Measurements from ENCODE around the gene DPP9.

DNA sequence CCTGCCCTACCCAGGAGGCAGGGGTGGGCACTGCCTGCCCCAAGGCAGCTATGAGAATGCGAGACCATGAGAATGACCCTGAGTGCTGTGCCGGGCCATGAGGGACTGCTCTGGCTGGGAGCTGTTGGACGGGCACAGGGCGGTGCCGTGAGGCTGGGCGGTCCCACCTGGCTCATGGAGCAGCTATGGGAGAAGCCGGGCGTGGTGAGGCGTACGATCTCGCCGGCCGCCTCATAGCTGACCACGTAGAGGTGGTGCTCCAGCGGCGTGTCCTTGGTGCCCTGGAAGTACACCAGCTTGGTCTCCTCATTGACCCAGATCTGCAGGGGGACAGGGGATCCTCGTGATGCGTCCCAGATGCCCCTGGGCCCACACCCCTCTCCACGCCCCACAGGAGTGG lies 34.2 kb downstream of the DPP9 start:
- TF ChIP-seq CEBPB (IDR thresholded peaks at IDR 0.05) (no peak), JUN (IDR thresholded peaks at IDR 0.05) (no peak), KDM1A (IDR thresholded peaks at IDR 0.05; ENCODE audit: low read depth) (no peak), HEYL (CRISPR knock-in tag; IDR thresholded peaks at IDR 0.05) (no peak), ZNF302 (CRISPR knock-in tag; IDR thresholded peaks at IDR 0.05) (no peak), GATA3 (IDR thresholded peaks at IDR 0.05; ENCODE audit: borderline replicate concordance) (no peak), SREBF2 (IDR thresholded peaks at IDR 0.05) (no peak), RCOR1 (IDR thresholded peaks at IDR 0.05; ENCODE audit: low read depth, low read length) (no peak)
- TF ChIP-seq, protein P1, sequence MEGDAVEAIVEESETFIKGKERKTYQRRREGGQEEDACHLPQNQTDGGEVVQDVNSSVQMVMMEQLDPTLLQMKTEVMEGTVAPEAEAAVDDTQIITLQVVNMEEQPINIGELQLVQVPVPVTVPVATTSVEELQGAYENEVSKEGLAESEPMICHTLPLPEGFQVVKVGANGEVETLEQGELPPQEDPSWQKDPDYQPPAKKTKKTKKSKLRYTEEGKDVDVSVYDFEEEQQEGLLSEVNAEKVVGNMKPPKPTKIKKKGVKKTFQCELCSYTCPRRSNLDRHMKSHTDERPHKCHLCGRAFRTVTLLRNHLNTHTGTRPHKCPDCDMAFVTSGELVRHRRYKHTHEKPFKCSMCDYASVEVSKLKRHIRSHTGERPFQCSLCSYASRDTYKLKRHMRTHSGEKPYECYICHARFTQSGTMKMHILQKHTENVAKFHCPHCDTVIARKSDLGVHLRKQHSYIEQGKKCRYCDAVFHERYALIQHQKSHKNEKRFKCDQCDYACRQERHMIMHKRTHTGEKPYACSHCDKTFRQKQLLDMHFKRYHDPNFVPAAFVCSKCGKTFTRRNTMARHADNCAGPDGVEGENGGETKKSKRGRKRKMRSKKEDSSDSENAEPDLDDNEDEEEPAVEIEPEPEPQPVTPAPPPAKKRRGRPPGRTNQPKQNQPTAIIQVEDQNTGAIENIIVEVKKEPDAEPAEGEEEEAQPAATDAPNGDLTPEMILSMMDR (IDR thresholded peaks at IDR 0.05), result no peak
- TF ChIP-seq, protein P2, sequence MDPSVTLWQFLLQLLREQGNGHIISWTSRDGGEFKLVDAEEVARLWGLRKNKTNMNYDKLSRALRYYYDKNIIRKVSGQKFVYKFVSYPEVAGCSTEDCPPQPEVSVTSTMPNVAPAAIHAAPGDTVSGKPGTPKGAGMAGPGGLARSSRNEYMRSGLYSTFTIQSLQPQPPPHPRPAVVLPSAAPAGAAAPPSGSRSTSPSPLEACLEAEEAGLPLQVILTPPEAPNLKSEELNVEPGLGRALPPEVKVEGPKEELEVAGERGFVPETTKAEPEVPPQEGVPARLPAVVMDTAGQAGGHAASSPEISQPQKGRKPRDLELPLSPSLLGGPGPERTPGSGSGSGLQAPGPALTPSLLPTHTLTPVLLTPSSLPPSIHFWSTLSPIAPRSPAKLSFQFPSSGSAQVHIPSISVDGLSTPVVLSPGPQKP (IDR thresholded peaks at IDR 0.05; ENCODE audit: low read depth, low read length), result no peak
- TF ChIP-seq, protein P3, sequence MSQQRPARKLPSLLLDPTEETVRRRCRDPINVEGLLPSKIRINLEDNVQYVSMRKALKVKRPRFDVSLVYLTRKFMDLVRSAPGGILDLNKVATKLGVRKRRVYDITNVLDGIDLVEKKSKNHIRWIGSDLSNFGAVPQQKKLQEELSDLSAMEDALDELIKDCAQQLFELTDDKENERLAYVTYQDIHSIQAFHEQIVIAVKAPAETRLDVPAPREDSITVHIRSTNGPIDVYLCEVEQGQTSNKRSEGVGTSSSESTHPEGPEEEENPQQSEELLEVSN (IDR thresholded peaks at IDR 0.05; ENCODE audit: borderline replicate concordance, low read depth), result no peak
- TF ChIP-seq, protein P4, sequence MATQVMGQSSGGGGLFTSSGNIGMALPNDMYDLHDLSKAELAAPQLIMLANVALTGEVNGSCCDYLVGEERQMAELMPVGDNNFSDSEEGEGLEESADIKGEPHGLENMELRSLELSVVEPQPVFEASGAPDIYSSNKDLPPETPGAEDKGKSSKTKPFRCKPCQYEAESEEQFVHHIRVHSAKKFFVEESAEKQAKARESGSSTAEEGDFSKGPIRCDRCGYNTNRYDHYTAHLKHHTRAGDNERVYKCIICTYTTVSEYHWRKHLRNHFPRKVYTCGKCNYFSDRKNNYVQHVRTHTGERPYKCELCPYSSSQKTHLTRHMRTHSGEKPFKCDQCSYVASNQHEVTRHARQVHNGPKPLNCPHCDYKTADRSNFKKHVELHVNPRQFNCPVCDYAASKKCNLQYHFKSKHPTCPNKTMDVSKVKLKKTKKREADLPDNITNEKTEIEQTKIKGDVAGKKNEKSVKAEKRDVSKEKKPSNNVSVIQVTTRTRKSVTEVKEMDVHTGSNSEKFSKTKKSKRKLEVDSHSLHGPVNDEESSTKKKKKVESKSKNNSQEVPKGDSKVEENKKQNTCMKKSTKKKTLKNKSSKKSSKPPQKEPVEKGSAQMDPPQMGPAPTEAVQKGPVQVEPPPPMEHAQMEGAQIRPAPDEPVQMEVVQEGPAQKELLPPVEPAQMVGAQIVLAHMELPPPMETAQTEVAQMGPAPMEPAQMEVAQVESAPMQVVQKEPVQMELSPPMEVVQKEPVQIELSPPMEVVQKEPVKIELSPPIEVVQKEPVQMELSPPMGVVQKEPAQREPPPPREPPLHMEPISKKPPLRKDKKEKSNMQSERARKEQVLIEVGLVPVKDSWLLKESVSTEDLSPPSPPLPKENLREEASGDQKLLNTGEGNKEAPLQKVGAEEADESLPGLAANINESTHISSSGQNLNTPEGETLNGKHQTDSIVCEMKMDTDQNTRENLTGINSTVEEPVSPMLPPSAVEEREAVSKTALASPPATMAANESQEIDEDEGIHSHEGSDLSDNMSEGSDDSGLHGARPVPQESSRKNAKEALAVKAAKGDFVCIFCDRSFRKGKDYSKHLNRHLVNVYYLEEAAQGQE (IDR thresholded peaks at IDR 0.05), result no peak

Data from A549 (cell line).